HG03460 (cell line): ENCODE results near the gene NTN4.
"Not testable (repeated sequence)": the region's sequence is repeated elsewhere in the genome, so short reads cannot be mapped to it uniquely, and the experiment has no call there.

Source experiments
- ATAC-seq: cut with Tn5 transposase; IDR thresholded peaks from one replicate; pipeline ENCODE4 v1.9.1; 2021; ENCODE audit not compliant: unreplicated experiment

The NTN4 gene

DNA sequence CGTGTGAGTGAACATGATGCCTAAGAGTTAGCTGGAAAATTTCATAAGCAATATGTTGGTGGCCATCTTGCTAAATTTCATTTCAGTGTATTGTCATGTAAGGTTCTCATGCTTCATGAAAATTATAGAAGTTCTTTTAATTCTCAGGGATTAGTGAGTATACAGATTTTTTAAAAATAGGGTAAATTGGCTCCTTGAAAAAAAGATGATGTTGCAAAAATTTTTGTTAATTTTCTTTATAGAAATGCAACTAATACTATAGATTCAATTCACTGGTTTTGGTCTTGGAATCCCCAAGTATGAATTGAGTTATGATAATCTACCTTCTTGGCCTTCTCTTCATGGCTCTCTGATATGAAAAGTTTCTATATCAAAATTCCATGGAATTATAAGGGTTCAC, 75.4 kb downstream of the NTN4 start:
- ATAC-seq = no peak

DNA sequence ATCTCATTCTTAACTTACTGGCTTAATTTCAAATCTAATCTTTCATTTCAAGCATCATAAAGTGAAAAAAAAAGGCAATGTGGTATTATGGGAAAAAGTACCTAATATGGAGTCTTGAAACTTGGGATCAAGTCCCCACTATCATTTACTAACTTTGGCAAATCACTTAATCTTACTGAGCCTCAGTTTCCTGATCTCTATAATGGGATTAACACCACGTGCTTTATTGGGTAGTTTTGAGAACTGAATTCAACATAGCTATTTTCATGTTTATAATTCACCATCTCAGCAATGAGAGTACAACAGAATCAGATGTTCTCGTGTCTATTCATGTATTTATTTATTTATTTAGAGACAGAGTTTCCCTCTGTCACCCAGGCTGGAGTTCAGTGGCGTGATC, 78.3 kb downstream of the NTN4 start:
- no peak for ATAC-seq

DNA sequence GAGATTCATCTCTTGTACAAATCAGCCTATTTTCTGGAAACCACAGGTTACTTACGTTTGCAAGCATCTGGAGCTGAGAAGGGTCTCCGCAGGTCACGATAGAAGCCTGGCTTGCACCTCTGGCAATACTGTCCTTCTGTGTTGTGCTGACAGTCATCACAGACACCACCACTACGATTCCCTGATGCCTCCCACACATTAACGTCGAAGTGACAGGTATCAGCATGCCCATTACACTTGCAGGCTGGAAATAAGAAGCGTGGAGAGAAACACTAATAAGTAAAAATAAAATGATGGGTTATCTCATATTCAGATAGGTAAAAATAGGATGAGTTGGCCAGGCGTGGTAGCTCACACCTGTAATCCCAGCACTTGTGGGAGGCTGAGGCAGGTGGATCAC, 80.2 kb downstream of the NTN4 start:
- no peak for ATAC-seq

DNA sequence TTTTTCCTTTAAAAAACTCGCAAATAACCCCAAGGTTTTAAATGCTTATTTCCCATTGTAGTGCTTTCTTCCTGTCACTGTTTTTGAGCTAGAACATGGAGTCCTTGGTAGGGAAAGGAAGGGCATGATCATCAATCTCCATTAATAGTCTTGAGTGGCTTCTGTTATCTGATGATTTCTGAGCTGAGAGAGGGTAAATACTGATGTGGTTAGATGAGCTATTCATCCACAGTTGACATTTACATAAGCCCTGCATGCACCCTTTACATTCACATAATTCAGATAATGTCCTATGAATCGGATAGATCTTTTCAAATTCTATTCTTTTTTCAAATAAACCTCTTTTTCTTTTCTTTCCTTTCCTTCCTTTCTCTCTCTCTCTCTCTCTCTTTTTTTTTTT, 81.4 kb downstream of the NTN4 start:
- no peak for ATAC-seq

DNA sequence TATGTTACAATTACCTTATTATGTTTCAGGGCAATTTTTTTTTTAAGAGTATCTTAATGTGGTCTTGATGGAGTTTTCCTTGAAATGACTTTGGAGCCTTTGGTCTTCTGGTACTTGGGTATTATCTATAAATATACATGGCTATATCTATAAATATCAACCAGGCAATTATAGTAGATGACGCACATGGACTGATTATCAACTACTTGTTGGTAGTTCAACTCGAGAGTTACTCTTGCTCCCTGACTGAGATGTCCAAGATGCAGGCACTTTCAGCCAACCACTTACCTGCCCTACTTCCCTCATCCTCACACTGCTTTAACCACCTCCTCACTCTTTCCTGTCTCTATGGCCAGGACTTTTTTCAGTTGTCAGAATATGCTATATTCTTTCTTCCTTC, 85.4 kb downstream of the NTN4 start:
- no peak for ATAC-seq

DNA sequence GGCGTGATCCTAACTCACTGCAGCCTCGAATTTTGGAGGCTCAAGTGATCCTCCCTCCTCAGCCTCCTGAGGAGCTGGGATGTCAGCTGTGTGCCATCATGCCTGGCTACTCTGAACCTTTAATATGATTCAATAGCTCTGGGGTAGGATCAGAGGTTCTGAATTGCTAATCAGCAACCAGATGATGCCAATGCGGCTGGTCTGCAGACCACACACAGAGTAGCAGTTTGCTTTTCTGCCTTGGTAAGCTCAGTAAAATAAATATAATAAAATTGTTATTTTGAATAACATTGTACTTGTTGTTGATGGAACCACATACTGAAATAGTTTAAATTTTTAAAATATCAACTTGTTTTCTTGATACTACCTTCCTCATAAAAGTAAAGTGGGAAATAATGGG, 86.6 kb downstream of the NTN4 start:
- ATAC-seq = no peak

DNA sequence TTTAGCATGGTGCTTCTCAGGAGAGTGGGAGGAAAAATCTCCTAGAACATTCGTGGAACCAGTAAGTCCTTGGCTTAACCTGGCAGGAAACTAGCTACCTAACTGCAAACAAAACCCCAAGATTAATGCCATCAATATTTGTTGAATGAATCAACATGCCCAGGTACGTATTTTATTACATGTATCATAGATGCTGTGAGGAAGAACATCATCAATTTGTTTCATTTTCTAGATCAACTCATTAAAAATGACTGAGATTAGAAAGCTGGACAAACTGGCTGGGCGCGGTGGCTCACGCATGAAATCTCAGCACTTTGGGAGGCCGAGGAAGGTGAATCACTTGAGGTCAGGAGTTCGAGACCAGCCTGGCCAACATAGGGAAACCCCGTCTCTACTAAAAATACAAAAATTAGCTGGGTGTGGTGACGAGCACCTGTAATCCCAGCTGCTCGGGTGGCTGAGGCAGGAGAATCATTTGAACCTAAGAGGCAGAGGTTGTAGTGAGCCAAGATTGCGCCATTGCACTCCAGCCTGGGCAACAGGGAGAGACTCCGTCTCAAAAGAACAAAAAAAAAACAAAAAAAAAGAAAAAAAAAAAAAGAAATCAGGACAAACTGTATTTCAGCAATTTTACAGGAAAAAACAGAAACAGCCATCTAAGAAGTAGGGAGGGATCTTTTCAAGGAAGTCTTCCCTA, 88.7 kb downstream of the NTN4 start:
- no peak for ATAC-seq

DNA sequence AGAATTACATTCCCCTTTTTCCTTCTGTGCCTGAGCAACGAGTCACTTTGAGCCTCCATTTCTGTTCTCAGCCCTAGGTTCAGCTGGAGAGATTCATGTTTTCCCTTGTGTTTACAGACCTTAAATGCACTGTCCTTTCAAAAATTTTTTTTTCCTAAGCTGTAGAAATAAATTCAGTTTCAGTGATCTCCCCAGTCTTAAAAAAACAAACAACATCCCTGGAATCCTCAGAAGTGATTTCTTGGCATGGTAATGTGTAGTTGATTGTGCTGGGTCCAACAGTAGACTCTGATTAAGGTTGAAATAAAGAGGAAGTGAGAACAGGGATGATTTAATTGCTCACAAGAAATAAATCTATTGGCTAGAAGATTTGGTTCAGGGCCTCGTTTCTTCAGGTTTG, 89.3 kb downstream of the NTN4 start:
- ATAC-seq = no peak

DNA sequence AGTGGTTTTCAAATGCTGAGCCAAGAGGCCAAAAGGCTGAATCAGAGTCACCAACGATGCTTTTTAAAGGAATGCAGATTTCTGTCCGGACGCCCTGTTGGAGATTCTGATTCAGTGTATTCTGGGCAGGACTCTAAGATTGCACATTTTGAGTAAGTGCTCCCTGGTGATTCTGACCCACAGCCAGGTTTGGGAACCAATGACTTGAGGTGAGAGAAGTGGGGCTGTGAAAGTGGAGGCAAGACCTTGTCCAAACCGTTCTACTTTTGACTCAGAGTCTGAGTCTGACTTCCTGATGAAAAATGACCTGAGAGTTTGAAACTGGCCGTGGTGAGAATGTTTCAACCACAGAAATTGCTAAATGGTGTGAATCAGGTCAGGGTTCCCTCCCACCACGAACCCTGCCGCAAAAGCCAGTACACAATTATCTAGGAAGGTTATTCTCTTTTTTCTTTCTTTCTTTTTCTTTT, 90.2 kb downstream of the NTN4 start:
- ATAC-seq = peak; percentile 98

DNA sequence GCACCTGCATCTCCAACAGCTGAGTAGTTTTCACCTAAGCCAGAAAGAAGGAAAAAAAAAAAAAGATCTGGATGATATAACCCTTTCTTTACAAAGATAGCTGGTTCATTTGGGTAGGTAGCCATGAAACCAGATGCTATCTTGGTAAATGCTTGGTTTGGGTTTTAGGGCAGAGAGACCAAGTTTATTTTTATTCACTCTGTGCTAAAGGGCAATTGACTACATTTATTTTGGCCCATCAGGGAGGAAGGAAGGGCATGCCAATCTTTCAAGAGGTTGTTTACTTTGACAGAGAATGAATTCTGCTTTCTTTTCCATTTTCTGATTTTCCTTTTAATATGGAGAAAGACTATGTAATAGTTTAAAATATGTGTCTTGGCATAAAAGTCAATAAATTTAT, 91.0 kb downstream of the NTN4 start:
- ATAC-seq = no peak

DNA sequence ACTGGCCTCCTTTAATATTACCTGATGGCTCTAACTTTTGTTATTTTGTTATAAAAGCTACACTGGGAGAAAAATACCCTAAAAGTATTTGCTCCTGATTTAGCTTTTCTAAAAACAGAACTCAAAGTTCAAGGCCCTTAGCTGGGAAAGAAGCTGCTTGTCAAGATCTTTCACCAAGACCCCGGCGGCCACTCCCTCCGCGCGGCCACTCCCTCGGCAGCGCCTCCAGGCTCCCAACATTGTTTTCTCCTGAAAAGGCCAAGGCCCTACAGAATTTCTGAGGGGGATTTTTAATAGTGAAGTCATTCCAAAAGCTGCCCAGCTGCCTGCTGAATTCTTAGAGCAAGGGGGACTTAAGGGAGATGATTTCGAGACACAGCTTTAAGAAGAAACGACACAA, 96.4 kb downstream of the NTN4 start:
- ATAC-seq = no peak

DNA sequence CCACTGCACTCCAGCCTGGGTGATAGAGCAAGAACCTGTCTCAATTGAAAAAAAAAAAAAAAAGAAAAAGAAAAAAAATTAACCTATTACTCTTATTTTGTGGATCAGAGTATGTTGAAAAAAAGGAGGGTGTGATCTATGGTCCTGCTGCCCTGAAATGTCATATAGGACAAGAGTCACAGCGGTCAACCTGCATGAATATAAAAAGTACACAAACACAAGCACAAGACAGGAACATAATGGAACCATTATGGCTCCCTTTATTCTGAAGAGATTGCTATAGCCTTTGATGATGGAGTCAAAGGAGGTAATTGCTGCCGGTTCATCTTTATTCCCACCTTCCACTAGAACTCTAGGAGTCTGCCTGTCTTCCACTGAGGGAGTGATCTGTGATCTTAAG, 96.9 kb downstream of the NTN4 start:
- ATAC-seq = no peak

DNA sequence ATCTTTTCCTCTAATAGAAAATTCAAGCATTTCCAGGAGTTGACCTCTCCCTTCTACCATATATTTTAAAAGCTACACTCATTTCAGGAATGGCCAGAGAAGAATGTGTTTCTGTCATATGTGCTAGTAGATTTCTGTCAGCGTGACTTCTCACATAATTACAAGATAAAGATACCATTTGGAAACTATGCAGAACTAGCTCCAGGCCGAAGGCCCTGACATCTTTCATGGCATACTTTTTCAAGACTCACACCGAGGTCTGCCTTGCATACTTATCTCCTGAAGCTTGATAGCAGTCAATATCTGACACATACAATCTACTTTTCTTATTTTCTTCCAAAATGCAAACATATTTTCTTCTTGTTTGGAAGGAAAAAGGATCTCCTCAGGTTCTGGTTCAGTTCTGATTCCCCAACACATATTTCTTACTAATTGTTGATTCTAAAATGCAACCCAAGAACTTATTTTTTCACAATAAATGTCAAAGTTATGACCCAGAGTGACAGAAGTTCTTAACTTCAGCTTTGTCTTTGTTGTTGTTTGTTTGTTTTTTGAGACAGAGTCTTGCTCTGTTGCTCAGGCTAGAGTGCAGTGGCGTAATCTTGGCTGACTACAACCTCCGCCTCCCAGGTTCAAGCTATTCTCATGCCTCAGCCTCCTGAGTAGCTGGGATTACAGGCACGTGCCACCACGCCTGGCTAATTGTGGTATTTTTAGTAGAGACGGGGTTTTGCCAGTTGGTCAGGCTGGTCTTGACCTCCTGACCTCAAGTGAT, 99.5 kb downstream of the NTN4 start:
- ATAC-seq = no peak

DNA sequence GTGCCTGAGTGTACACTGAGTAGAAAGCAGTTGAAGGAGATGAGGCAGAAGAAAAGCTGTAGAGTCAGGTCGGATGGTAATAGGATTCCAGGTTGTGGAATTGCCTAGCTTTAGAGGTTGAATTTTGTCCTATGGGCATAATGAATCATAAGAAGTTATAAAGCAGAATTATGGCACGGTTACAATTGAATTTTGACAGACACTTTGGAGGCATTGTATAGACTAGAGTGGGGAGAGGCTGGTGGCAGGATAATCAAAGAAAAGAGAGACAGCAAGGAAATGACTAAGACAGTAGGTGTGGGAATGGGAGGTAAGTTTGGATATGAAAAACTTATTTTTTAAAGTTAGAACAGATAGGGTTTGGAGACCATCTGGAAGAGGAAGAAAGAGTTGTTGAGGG, 102.6 kb downstream of the NTN4 start:
- no peak for ATAC-seq

DNA sequence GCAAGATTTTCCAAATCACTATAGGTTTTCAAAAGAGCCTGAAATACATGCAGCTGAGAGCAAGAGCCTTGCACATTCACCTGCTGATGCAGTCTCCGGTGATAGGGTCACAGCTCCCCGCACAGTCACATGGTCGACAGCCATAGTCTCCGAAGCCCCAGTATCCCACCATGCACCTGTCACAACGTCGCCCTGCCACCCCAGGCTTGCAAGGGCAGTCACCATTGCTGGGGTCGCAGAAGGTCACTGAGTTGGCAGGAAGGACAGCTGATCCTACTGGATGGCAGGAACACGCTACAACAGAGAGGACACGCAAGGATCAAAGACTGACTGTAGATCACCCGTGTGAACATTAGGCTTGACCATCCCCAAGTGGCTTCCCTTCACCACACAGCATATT, 107.1 kb downstream of the NTN4 start:
- no peak for ATAC-seq

DNA sequence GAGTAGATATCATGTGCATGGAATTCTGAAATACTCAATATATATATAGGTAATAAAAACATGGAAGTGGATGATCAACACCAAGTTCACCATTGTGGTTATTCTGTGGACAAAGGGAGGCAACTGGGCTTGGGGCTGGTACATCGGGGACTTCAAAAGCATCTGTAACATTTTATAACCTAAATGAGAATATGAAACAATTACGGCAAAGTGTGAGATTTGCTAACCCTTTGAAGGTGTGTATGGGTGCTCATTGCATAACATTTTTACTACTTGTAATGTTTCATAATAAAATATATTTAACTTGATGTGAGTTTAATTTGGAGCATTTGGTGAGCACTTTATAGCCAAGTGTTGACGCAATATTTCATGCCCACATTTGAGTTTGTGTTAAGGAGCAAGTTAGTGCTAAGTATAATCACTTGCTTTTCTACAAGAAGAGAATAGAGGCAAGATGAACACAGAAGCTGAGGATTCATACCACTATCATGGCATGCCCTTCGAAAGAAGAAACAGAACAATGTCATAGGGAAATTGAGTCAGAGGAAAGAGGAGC, 109.3 kb downstream of the NTN4 start:
- ATAC-seq = no peak

DNA sequence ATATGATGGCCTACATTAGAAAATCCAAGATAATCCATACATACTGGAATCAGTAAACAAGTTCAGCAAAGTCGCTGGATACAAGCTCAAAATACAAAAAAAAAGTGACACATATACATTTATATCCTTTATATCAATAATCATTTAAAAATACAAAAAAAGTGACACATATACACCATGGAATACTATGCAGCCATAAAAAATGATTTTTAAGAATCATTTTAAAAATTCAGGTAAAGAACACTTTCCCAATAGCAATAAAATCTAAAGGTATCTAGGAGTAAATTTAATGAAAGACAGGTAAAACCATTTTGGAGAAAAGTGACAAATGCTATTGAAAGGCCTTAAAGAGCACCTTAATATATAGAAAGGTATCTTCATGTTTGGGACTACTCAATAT, 111.9 kb downstream of the NTN4 start:
- no peak for ATAC-seq

DNA sequence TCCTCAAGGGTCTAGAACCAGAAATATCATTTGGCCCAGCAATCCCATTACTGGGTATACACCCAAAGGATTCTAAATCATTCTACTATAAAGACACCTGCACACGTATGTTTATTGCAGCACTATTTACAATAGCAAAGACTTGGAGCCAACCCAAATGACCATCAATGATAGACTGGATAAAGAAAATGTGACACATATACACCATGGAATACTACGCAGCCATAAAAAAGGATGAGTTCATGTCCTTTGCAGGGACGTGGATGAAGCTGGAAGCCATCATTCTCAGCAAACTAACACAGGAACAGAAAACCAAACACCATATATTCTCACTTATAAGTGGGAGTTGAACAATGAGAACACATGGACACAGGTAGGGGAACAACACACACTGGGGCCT, 112.8 kb downstream of the NTN4 start:
- ATAC-seq = not testable (repeated sequence)

DNA sequence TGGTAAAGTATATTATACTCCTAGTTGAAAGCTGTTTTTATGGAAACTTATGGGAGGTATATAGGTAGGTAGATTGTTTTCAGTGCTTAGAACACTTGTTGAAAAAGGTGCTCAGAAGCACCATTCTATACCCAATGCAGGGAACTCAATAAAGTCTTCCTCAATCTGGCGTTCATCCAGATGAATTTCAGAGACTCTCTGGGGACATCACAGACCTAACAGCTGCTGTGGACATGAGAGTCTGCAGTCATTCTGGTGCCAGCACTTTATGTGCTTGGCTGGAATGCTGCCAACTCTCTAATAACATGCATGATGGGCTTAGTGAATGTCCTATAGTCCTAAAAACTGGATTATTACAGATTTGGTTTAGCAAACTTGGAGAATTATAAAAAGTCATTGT, 115.9 kb downstream of the NTN4 start:
- no peak for ATAC-seq

DNA sequence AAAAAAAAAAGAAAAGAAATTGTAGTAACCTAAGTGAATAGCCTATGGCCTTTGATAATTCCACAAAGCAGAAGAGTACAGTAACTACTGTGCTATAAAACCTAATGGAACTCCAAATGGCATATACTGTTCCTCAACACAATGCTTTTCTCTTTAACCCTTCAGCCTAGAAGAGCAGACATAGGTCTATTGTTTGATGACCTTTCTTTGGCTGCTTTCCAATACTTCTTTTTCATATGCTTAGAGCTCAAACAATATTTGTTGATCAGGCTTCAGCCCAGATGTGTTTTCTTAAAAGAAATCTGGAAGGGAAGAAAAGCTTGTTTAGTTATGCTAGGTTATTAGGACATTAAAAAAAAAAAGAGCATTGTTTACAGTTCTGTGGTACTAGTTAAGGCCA, 116.4 kb downstream of the NTN4 start:
- no peak for ATAC-seq

DNA sequence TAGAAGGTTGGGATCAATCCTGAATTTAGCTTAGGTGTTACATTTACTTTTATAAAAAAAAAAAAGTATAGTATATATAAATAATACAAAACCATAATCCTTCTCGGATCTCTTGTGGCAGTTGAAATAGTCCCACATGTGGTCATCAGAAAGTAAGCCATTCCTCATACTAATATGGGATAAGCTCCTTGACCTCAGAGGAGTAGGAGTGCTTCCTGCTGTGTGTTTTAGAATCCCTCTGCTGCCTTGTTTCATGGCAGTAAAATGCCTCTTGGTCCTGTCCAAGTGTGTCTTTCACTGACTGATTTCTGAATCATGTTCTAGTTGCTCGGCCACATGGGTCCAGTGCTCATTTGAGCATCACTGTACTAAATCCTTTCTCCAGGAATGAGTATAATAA, 117.0 kb downstream of the NTN4 start:
- ATAC-seq = no peak

DNA sequence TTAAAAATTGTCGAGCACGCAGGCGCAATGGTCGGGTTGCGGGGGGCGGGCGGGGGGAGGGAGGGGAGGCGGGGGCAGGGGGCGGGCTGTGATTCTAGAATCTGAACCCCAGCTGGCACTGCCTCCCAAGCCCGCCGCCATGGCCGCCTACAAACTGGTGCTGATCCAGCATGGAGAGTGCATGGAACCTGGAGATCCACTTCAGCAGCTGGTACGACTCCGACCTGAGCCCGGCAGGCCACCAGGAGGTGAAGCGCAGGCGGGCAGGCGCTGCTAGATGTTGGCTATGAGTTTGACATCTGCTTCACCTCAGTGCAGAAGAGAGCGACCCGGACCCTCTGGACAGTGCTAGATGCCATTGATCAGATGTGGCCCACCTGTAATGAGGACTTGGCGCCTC, 118.4 kb downstream of the NTN4 start:
- no peak for ATAC-seq
